ENCODE data around the gene FSD2. TPM values are rescaled to one million over a fixed set of nuclear protein-coding genes. Genes with fewer than 3 reads are reported as not detected.

The FSD2 gene
- total RNA-seq, 1 donor from 2014 or later: 108 TPM

DNA sequence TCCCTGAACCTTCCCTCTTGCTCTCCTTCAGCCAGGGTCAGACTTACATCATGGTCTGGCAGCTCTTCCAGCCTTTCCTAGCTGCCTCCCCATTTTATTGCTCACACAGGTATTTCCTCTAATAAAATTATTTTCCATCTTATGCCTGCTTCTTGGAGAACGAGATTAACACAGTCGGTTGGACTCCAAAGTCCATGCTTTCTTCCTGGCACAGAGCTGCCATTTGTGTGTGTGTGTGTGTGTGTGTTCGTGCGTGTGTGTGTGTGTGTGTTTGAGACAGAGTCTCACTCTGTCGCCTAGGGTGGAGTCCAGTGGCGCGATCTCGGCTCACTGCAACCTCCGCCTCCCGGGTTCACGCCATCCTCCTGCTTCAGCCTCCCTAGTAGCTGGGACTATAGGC is 15.5 kb downstream of the FSD2 start:
- Histone ChIP-seq H3K9me3 (replicated peaks) (peaks cover 12% of the 10 kb centered on the region), H3K4me1 (no peaks in the 10 kb centered on the region), H3K27me3 (ENCODE audit: low read depth) (no peaks in the 10 kb centered on the region), H3K36me3 (peaks cover 40% of the 10 kb centered on the region), H3K27ac (replicated peaks) (no peak overlapping the region), H3K4me3 (no peak overlapping the region)
- TF ChIP-seq, protein P1, sequence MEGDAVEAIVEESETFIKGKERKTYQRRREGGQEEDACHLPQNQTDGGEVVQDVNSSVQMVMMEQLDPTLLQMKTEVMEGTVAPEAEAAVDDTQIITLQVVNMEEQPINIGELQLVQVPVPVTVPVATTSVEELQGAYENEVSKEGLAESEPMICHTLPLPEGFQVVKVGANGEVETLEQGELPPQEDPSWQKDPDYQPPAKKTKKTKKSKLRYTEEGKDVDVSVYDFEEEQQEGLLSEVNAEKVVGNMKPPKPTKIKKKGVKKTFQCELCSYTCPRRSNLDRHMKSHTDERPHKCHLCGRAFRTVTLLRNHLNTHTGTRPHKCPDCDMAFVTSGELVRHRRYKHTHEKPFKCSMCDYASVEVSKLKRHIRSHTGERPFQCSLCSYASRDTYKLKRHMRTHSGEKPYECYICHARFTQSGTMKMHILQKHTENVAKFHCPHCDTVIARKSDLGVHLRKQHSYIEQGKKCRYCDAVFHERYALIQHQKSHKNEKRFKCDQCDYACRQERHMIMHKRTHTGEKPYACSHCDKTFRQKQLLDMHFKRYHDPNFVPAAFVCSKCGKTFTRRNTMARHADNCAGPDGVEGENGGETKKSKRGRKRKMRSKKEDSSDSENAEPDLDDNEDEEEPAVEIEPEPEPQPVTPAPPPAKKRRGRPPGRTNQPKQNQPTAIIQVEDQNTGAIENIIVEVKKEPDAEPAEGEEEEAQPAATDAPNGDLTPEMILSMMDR (IDR thresholded peaks at IDR 0.05; ENCODE audit: borderline replicate concordance): no peak
- intact Hi-C loops (cut with micrococcal nuclease): no loop called here
- DNase-seq: no peak

DNA sequence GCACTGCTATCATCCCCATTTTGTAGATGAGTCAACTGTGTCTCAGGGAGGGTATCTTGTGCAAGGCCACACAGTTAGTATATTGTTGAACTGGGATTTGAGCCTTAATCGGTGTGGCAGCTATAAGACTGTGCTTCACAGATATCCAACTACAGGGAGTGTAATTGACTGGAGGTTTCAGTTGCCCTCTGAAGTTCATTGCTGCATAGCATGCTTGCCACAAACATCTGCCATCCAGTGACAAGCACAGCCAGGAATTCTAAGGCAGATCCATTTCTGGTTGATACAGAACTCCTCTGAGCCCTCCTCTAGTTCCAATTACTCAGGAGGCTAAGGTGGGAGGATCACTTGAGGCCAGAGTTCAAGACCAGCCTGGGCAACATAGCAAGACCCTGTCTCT is 16.4 kb downstream of the FSD2 start:
- TF ChIP-seq, protein P1 (IDR thresholded peaks at IDR 0.05; ENCODE audit: borderline replicate concordance): no peak
- intact Hi-C loops (cut with micrococcal nuclease): no loop called here
- H3K4me3 ChIP-seq: no peak overlapping the region
- DNase-seq: no peak
- no peaks in the 10 kb centered on the region for H3K4me1 ChIP-seq
- peaks cover 38% of the 10 kb centered on the region for H3K36me3 ChIP-seq
- no peak overlapping the region for H3K27ac ChIP-seq (replicated peaks)
- no peaks in the 10 kb centered on the region for H3K27me3 ChIP-seq (ENCODE audit: low read depth)
- peaks cover 12% of the 10 kb centered on the region for H3K9me3 ChIP-seq (replicated peaks)

DNA sequence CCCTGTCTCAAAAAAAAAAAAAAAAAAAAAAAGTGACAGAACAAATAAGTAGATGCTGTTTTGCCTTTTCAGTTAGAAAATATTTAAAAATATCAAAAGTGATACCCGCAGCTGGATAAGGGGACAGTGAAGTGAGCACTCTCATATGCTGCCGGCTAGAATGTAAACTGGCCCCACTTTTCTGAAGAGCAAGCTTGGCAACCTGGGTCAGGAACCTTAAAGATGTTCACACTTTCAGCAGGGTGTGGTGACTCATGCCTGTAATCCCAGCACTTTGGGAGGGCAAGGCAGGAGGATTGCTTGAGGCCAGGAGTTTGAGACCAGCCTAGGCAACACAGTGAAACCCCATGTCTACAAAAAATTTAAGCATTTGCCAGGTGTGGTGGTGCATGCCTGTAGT is 17.4 kb downstream of the FSD2 start:
- no peak for DNase-seq
- TF ChIP-seq, protein P1 (IDR thresholded peaks at IDR 0.05; ENCODE audit: borderline replicate concordance): no peak
- Histone ChIP-seq H3K27ac (replicated peaks) (no peak overlapping the region), H3K9me3 (replicated peaks) (peaks cover 3% of the 10 kb centered on the region), H3K36me3 (peaks cover 35% of the 10 kb centered on the region), H3K4me3 (no peak overlapping the region), H3K27me3 (ENCODE audit: low read depth) (no peaks in the 10 kb centered on the region), H3K4me1 (no peaks in the 10 kb centered on the region)
- intact Hi-C loops (cut with micrococcal nuclease): no loop called here

DNA sequence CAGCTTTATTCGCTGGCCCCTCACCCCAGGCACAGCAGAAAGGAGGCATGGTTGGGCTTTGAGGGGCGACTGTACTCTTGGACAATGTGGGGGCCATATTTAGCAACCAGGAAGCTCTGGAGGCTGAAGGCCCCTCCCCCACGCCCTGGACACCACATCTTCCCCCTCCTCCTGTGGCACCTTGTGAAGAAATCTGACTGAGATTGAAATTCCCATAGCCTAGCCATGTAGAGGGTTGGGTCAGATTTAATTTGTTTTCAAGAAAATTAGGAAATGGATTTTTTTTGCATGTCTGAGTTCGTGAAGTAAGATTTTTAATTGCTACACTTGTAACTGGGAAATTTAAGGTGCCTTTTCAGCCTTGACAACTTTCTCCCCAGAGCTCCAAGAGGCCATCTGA is 24.5 kb downstream of the FSD2 start:
- Histone ChIP-seq H3K4me3 (no peak overlapping the region), H3K9me3 (replicated peaks) (no peaks in the 10 kb centered on the region), H3K4me1 (no peaks in the 10 kb centered on the region), H3K27me3 (ENCODE audit: low read depth) (no peaks in the 10 kb centered on the region), H3K27ac (replicated peaks) (no peak overlapping the region), H3K36me3 (peaks cover 49% of the 10 kb centered on the region)
- TF ChIP-seq, protein P1 (IDR thresholded peaks at IDR 0.05; ENCODE audit: borderline replicate concordance): no peak
- intact Hi-C loops (cut with micrococcal nuclease): no loop called here
- no peak for DNase-seq

DNA sequence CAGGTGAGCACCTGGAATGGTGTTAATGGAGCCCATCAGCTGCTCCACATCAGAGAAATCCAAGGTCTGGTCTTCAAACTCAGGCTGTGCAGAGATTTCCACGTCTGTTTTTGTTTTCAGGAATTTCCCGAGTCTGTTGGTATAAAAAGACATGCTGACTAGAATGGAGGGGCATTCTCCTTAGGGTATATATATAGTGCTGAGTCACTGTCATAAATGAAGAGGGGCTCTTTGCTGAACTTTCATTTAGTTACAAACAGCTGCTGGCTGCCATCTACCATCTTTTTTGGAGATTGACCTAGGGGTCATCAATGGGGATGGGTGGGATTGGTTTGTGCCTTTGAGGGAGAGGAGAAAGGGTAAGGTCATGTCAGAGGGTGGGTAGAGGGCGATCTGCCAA is 27.1 kb downstream of the FSD2 start:
- no peak for DNase-seq
- Histone ChIP-seq H3K27me3 (ENCODE audit: low read depth) (no peaks in the 10 kb centered on the region), H3K4me1 (no peaks in the 10 kb centered on the region), H3K36me3 (peaks cover 41% of the 10 kb centered on the region), H3K9me3 (replicated peaks) (no peaks in the 10 kb centered on the region), H3K27ac (replicated peaks) (no peak overlapping the region), H3K4me3 (no peak overlapping the region)
- TF ChIP-seq, protein P1 (IDR thresholded peaks at IDR 0.05; ENCODE audit: borderline replicate concordance): no peak
- intact Hi-C loops (cut with micrococcal nuclease): no loop called here

DNA sequence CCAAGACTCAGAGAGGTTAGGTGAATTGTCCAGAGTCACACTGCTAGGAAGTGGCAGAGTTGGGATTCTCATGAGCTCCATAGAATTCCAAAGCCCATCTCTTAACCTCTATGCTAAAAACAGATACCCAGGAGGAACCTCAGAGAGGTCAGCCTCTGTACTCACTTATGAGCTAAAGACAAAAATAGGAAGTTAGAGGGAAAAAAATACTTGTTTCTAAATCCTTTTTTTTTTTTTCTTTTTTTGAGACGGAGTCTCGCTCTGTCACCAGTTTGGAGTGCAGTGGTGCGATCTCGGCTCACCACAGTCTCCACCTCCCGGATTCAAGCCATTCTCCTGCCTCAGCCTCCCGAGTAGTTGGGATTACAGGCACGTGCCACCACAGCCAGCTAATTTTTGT is 31.4 kb downstream of the FSD2 start:
- DNase-seq: no peak
- Histone ChIP-seq H3K9me3 (replicated peaks) (no peaks in the 10 kb centered on the region), H3K27me3 (ENCODE audit: low read depth) (no peaks in the 10 kb centered on the region), H3K36me3 (peaks cover 43% of the 10 kb centered on the region), H3K4me1 (no peaks in the 10 kb centered on the region), H3K27ac (replicated peaks) (no peak overlapping the region), H3K4me3 (no peak overlapping the region)
- intact Hi-C loops (cut with micrococcal nuclease): no loop called here
- TF ChIP-seq, protein P1 (IDR thresholded peaks at IDR 0.05; ENCODE audit: borderline replicate concordance): no peak

Measured in left ventricle myocardium inferior (tissue), 1 donor.